Subcutaneous adipose tissue (tissue), 4 donors: Measurements from ENCODE around the gene GRK4. TPM values are rescaled to one million over a fixed set of nuclear protein-coding genes. Genes with fewer than 3 reads are reported as not detected.

Source experiments
- total RNA-seq, 4 donors: library from RNA; depleted of rRNA; stranded (reverse); fragments of >200 nt; gene quantifications; one replicate each; pipeline ENCODE4 v1.1.0, GENCODE V29; 2016
- TF ChIP-seq, protein P1 (sequence below): fragments of 450-650 bp; IDR thresholded peaks from one replicate; pipeline ENCODE4 v1.5.1; 2016; ENCODE audit warnings: low read depth, mild to moderate bottlenecking, control low read depth, antibody characterized with exemption, moderate library complexity

The GRK4 gene
- total RNA-seq, 4 donors from 2014 or later: 3.1 to 7.9 (median 3.7) TPM

DNA sequence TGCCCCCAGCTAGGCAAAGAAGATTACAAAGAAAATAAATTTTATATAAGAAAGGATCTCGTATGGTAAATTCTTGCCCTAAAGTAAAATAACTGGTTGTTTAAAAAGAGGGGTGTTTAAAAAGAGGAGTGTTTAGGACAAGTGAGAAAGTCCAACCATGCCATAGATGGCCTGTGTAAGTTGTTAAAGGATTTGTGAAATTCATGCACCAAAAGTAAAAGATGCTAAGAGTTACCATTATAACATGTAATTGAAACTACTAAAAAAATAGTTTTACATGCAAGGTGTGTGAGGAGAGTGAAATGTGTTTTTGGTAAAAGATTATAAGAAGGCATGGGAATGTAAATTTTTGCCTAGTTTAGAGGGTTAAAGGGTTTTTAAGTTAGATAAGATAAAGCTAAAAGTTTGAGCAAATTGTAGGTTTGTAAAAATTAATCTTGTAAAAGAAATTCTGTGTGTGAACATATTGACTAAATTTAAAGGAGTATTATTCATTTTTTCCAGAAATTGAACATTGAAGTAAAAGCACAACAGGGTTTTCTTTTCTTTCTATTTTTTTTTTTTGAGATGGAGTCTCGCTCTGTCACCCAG lies 90.9 kb downstream of the GRK4 start:
- TF ChIP-seq, protein P1, sequence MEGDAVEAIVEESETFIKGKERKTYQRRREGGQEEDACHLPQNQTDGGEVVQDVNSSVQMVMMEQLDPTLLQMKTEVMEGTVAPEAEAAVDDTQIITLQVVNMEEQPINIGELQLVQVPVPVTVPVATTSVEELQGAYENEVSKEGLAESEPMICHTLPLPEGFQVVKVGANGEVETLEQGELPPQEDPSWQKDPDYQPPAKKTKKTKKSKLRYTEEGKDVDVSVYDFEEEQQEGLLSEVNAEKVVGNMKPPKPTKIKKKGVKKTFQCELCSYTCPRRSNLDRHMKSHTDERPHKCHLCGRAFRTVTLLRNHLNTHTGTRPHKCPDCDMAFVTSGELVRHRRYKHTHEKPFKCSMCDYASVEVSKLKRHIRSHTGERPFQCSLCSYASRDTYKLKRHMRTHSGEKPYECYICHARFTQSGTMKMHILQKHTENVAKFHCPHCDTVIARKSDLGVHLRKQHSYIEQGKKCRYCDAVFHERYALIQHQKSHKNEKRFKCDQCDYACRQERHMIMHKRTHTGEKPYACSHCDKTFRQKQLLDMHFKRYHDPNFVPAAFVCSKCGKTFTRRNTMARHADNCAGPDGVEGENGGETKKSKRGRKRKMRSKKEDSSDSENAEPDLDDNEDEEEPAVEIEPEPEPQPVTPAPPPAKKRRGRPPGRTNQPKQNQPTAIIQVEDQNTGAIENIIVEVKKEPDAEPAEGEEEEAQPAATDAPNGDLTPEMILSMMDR: no peak

DNA sequence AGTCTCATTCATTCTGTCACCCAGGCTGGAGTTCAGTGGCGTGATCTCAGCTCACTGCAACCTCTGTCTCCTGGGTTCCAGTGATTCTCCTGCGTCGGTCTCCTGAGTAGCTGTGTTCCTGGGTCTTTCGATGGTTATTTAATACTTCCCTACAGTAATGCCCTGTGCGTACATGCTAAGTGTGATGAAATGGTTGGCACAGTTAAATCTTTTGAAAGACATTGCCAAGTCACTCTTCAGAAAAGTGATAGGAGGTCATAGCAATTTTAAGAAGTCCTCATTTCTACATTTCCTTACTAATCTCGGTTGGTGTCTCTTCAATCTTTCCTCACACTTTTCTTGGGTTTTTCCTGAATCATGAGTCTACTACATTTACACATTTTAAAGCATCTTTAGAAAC lies 96.6 kb downstream of the GRK4 start:
- TF ChIP-seq, protein P1: no peak

DNA sequence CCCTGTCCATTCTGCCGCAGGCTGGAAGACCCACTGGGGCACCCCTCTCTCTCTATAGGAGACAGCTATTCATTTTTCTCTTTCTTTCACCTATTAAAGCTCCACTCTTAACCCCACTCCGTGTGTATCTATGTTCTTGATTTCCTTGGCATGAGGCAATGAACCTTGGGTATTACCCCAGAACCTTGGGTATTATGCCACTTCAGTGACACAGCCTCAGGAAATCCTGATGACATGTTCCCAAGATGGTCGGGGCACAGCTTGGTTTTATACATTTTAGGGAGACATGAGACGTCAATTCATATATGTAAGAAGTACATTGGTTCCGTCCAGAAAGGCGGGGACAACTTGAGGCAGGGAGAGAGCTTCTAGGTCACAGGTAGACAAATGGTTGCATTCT lies 97.6 kb downstream of the GRK4 start:
- TF ChIP-seq, protein P1: no peak

DNA sequence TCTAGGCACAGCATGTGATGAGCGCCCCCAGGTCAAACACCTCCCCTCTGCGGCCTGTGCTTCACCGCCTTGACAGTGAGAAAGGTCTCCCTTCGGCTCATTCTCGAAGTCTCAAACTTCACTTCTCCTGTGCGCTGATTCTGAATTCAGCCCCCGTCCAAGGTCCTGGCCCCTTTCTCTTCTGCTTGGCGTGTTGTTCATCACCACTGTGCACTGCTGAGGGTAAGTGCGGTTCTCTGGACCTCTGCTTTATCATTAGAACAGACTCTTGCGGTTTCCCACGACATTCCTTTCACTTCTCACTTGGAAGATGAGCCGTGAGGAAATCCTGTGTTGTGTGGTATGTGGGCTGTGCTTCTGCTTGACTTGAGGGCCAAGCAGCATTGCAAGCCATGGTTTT lies 99.1 kb downstream of the GRK4 start:
- TF ChIP-seq, protein P1: no peak

GRCh38 chr4:3065551-3065950 lies 102.2 kb downstream of the GRK4 start:
- TF ChIP-seq, protein P1: no peak

- TF ChIP-seq, protein P1: no peak
Observed at GRCh38 chr4:3066836-3067400, 103.5 kb downstream of the GRK4 start.

DNA sequence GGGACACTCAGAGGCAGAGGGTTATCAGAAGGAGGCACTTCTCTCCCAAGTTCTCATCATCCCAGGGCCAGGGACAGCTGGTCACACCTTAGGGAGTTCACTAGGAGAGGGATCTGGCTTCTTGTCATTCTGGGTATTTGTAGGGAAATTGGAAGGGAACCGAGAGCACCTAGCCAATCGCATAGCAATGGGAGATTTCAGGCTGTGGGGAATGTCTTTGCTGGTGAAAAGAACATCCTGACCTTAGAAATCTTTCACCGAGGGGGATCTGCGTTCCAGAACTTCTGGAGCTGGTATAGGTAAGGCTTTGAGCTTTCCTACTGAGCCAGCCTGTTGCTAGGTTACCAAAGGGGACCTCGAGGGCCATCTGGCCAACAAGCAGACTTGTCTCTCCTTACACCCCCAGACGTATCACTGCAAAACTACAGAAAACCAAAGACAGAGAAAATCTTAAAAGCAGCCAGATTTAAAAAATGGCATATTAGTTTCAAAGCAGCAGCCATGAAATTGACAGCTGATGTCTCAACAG lies 104.2 kb downstream of the GRK4 start:
- TF ChIP-seq, protein P1: no peak
